DOHH2 (cell line): ENCODE data around the gene YWHAE.
A peak's percentile ranks its signal among the peaks of the same experiment; 100 is the strongest.
"Not testable (repeated sequence)": the region's sequence is repeated elsewhere in the genome, so short reads cannot be mapped to it uniquely, and the experiment has no call there.

Experiments
- H3F3A ChIP-seq: fragments of 200-600 bp; sonication (generic), shearing (Covaris generic); 2 replicates; pipeline ENCODE4 v1.6.0; 2016; ENCODE audit warnings: antibody characterized with exemption, mild to moderate bottlenecking; ENCODE audit not compliant: control insufficient read depth, insufficient read depth
- H3K27ac ChIP-seq: fragments of 200-600 bp; sonication (generic); 2 replicates; pipeline ENCODE4 v1.5.1; 2014; ENCODE audit warnings: low read depth, mild to moderate bottlenecking, low read length, moderate library complexity
- H3K27me3 ChIP-seq: fragments of 200-600 bp; sonication (generic); 2 replicates; pipeline ENCODE4 v1.6.1; 2014; ENCODE audit warnings: mild to moderate bottlenecking, low read length, mixed read lengths; ENCODE audit not compliant: control insufficient read depth
- H3K36me3 ChIP-seq: fragments of 200-600 bp; sonication (generic); 2 replicates; pipeline ENCODE4 v1.6.1; 2014; ENCODE audit warnings: mild to moderate bottlenecking, low read length, moderate library complexity, mixed read lengths; ENCODE audit not compliant: control insufficient read depth
- H3K4me1 ChIP-seq: fragments of 200-600 bp; sonication (generic); 2 replicates; pipeline ENCODE4 v1.6.1; 2014; ENCODE audit warnings: mild to moderate bottlenecking, low read length, mixed read lengths; ENCODE audit not compliant: control insufficient read depth
- H3K4me2 ChIP-seq: fragments of 200-600 bp; sonication (generic); 2 replicates; pipeline ENCODE4 v1.6.0; 2014; ENCODE audit warnings: mild to moderate bottlenecking, low read length, moderate library complexity
- H3K4me3 ChIP-seq: fragments of 200-600 bp; sonication (generic); 2 replicates; pipeline ENCODE4 v1.5.1; 2014; ENCODE audit warnings: mild to moderate bottlenecking, low read length, mixed read lengths
- H3K79me2 ChIP-seq: fragments of 200-600 bp; sonication (generic); 2 replicates; pipeline ENCODE4 v1.6.1; 2014; ENCODE audit warnings: mild to moderate bottlenecking, low read length, mixed read lengths; ENCODE audit not compliant: control insufficient read depth
- H3K9me2 ChIP-seq: fragments of 200-600 bp; sonication (generic); replicated peaks from 2 replicates; pipeline ENCODE4 v1.6.1; 2014; ENCODE audit warnings: mild to moderate bottlenecking, low read length, mixed read lengths; ENCODE audit not compliant: control insufficient read depth
- H3K9me3 ChIP-seq: fragments of 200-600 bp; sonication (generic); 2 replicates; pipeline ENCODE4 v1.6.1; 2014; ENCODE audit warnings: antibody characterized with exemption, low read length, mixed read lengths; ENCODE audit not compliant: control insufficient read depth, insufficient read depth
- H4K20me1 ChIP-seq: fragments of 200-600 bp; sonication (generic); 2 replicates; pipeline ENCODE4 v1.6.0; 2014; ENCODE audit warnings: low read depth, mild to moderate bottlenecking, antibody characterized with exemption, low read length, moderate library complexity; ENCODE audit not compliant: control insufficient read depth, insufficient read depth
- EZH2phosphoT487 ChIP-seq: fragments of 200-600 bp; sonication (generic); IDR thresholded peaks from 2 replicates; pipeline ENCODE4 v1.6.1; 2017; ENCODE audit warnings: borderline replicate concordance, mild to moderate bottlenecking, antibody characterized with exemption, low read length, moderate library complexity, mixed read lengths
- TF ChIP-seq, protein P1 (sequence below): fragments of 200-600 bp; sonication (generic); IDR thresholded peaks from one replicate; pipeline ENCODE4 v1.5.1; 2014; ENCODE audit warnings: antibody characterized with exemption, mild to moderate bottlenecking, low read depth, low read length; ENCODE audit not compliant: poor library complexity, severe bottlenecking

YWHAE gene

DNA sequence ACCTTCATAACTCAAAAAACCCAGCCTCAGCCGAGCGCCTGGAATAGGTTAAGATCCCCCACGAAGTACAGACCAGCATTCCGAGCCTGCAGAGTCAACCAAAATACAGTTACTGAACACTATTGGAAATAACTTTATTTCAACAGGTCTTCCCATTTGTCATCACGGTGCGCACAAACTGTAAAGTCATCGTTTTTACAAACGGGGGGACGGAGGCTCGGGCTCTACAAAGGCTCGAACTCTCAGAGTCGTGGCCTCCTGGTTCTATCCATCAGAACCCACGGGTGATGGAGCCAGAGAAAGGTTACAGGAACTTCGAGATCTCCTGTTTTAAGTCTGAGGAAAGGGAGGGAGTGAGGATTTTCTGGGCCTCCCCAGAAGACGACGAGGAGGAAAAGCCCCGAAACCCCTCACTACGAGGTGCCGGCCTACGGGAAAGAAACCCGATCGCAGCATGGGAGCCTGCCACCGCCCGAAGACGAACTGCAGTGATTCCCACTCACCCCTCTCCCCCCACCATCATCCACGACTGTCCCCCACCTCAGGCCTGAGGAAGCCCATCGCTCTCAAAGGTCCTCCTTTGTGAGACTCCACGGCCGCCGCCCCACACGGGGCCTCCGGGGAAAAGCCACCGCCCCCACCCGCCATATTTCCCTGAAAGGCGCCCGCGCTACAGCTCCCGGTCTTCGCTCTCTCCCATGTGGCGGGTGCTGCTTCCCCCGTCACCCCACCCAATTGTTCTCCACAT is 917 bp downstream of the YWHAE start:
- Histone ChIP-seq H3K4me3 (peak overlapping the region; percentile 91), H4K20me1 (peaks cover 29% of the 10 kb centered on the region)
- TF ChIP-seq EZH2phosphoT487: no peak
- TF ChIP-seq, protein P1, sequence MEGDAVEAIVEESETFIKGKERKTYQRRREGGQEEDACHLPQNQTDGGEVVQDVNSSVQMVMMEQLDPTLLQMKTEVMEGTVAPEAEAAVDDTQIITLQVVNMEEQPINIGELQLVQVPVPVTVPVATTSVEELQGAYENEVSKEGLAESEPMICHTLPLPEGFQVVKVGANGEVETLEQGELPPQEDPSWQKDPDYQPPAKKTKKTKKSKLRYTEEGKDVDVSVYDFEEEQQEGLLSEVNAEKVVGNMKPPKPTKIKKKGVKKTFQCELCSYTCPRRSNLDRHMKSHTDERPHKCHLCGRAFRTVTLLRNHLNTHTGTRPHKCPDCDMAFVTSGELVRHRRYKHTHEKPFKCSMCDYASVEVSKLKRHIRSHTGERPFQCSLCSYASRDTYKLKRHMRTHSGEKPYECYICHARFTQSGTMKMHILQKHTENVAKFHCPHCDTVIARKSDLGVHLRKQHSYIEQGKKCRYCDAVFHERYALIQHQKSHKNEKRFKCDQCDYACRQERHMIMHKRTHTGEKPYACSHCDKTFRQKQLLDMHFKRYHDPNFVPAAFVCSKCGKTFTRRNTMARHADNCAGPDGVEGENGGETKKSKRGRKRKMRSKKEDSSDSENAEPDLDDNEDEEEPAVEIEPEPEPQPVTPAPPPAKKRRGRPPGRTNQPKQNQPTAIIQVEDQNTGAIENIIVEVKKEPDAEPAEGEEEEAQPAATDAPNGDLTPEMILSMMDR: no peak

DNA sequence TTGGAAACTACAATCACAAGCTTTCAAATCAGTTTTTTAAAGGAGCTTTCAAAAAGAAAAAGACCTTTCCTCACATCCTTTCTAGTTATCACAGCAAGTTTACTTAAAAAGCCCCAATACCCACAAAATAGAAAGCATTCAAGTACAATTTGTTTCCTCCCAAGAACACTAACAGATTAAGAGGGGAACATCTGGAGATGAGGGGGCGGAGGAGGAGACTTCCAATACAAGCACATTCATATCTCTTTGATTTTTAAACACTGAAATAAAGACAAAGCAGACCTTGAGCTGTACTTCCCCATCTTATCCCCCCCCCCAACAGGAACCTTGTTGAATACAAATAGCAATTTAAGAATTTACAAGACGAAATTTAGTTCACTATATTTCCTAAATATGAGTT is 2.0 kb downstream of the YWHAE start:
- Histone ChIP-seq H3K27me3 (no peaks in the 10 kb centered on the region), H3F3A (peaks cover 3% of the 10 kb centered on the region; the same call in 1 of the 2 replicates), H3K9me2 (no peaks in the 10 kb centered on the region), H3K4me2 (peak overlapping the region; percentile 87), H3K79me2 (peaks cover 70% of the 10 kb centered on the region), H3K36me3 (peaks cover 56% of the 10 kb centered on the region), H3K27ac (no peak overlapping the region), H3K4me1 (peaks cover 50% of the 10 kb centered on the region), H3K9me3 (no peaks in the 10 kb centered on the region), H3K4me3 (peak overlapping the region; percentile 91), H4K20me1 (peaks cover 38% of the 10 kb centered on the region)
- no peak for TF ChIP-seq EZH2phosphoT487
- TF ChIP-seq, protein P1: no peak

More for the DNA sequence above, 917 bp downstream of the YWHAE start:
- Histone ChIP-seq H3K27ac (peak overlapping the region; percentile 81), H3K9me2 (no peaks in the 10 kb centered on the region), H3K9me3 (no peaks in the 10 kb centered on the region), H3K79me2 (peaks cover 59% of the 10 kb centered on the region), H3K36me3 (peaks cover 47% of the 10 kb centered on the region), H3K27me3 (no peaks in the 10 kb centered on the region), H3K4me1 (peaks cover 41% of the 10 kb centered on the region), H3F3A (no peaks in the 10 kb centered on the region), H3K4me2 (peak overlapping the region; percentile 87)

DNA sequence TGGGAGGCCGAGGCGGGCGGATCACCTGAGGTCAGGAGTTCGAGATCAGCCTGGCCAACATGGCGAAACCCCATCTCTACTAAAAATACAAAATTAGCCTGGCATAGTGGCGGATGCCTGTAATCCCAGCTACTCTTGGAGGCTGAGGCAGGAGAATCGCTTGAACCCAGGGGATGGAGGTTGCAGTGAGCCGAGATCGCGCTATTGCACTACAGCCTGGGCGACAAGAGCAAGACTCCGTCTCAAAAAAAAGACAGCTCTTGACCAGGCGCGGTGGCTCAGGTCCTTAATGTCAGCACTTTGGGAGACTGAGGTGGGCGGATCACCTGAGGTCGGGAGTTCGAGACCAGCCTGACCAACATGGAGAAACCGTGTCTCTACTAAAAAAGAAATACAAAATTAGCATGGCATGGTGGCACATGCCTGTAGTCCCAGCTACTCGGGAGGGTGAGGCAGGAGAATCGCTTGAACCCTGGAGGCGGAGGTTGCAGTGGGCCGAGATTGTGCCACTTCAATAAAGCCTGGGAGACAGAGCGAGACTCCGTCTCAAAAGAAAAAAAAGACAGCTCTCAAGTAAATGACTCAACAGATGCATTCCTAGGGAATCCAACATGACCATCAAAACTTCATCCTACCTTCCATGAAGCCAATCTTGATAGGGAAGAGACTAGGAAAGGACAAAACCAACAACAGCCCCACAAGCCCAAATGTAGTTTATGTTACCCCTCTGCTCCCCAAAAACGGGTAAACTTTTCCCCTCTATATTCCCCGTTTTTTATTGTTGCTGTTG is 4.0 kb downstream of the YWHAE start:
- Histone ChIP-seq H3K79me2 (peaks cover 90% of the 10 kb centered on the region), H3K4me2 (peak overlapping the region; percentile 87; the same call in 1 of the 2 replicates), H3K4me1 (peaks cover 62% of the 10 kb centered on the region), H4K20me1 (peaks cover 51% of the 10 kb centered on the region), H3K36me3 (peaks cover 73% of the 10 kb centered on the region)
- not testable (repeated sequence) for H3K27ac ChIP-seq, H3K9me3 ChIP-seq, H3K27me3 ChIP-seq, H3K4me3 ChIP-seq, H3K9me2 ChIP-seq, H3F3A ChIP-seq

DNA sequence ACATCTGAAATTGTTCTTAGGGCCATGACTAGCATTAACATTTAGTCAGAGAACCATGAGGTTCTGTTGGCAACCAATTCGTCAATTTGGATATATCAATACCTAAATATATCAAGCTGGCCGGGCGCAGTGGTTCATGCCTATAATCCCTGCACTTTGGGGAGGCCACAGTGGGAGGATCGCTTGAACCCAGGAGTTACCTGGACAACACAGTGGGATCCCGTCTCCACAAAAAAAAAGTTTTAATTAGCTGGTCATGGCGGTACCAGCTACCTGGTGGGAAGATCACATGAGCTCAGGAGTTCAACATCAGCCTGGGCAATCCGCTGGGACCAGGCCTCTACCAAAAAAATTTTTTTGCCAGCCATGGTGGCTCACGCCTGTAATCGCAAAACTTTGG is 8.4 kb downstream of the YWHAE start:
- Histone ChIP-seq H3F3A (peaks cover 7% of the 10 kb centered on the region), H3K36me3 (peaks cover 70% of the 10 kb centered on the region), H3K27me3 (no peaks in the 10 kb centered on the region), H3K4me2 (no peak overlapping the region; the same call in 1 of the 2 replicates), H3K27ac (no peak overlapping the region), H3K9me2 (no peaks in the 10 kb centered on the region), H3K4me1 (peaks cover 47% of the 10 kb centered on the region), H3K9me3 (no peaks in the 10 kb centered on the region), H3K4me3 (no peak overlapping the region), H4K20me1 (peaks cover 45% of the 10 kb centered on the region), H3K79me2 (peaks cover 100% of the 10 kb centered on the region)
- TF ChIP-seq, protein P1: no peak
- no peak for TF ChIP-seq EZH2phosphoT487
